SU-DHL-6 (cell line): ENCODE measurements around the gene YARS1.

Source experiments
- EZH2phosphoT487 ChIP-seq: fragments of 200-600 bp; sonication (generic), shearing (Covaris generic); conservative IDR thresholded peaks from 2 replicates; pipeline ENCODE4 v1.6.1; 2018; ENCODE audit warnings: mild to moderate bottlenecking, antibody characterized with exemption, low read length, moderate library complexity, mixed read lengths
- TF ChIP-seq, protein P1 (sequence below): fragments of 200-600 bp; sonication (generic); IDR thresholded peaks from one replicate; pipeline ENCODE4 v1.5.1; 2017; ENCODE audit warnings: antibody characterized with exemption, mild to moderate bottlenecking, low read length, moderate library complexity; ENCODE audit not compliant: insufficient read depth, poor library complexity, severe bottlenecking

DNA sequence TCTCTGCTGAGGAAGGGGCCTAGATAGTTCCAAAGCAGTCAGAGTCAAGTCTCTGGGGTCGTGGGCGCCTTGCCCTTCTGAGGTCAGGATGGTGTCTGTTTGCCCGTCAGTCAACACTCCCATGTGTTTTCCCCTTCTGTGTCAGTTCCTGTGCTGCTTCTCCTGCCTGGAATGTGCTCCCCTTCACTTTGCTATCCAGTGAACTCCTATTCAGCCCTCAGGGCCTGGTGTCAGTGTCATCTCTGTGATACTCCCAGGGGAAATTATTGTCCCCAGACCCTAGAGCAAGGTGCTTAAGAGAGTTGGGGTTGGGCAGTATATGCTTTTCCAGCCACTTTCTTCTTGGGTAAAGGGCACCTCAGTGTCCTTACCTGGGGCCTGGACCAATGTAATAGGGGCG is 68.8 kb downstream of the YARS1 start:
- TF ChIP-seq, protein P1, sequence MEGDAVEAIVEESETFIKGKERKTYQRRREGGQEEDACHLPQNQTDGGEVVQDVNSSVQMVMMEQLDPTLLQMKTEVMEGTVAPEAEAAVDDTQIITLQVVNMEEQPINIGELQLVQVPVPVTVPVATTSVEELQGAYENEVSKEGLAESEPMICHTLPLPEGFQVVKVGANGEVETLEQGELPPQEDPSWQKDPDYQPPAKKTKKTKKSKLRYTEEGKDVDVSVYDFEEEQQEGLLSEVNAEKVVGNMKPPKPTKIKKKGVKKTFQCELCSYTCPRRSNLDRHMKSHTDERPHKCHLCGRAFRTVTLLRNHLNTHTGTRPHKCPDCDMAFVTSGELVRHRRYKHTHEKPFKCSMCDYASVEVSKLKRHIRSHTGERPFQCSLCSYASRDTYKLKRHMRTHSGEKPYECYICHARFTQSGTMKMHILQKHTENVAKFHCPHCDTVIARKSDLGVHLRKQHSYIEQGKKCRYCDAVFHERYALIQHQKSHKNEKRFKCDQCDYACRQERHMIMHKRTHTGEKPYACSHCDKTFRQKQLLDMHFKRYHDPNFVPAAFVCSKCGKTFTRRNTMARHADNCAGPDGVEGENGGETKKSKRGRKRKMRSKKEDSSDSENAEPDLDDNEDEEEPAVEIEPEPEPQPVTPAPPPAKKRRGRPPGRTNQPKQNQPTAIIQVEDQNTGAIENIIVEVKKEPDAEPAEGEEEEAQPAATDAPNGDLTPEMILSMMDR = no peak
- TF ChIP-seq EZH2phosphoT487 = no peak
